Erythroblast (primary cell): Measurements from ENCODE around the gene GNAS-AS1.

ENCODE experiments used
- GATA1 ChIP-seq: IDR thresholded peaks from 2 replicates; pipeline ENCODE4 v1.6.1; 2011; ENCODE audit warnings: low read depth, mild to moderate bottlenecking, control low read depth, low read length, moderate library complexity
- POLR2A ChIP-seq: IDR thresholded peaks from 2 replicates; pipeline ENCODE4 v1.6.1; 2011; ENCODE audit warnings: mild to moderate bottlenecking, low read length

DNA sequence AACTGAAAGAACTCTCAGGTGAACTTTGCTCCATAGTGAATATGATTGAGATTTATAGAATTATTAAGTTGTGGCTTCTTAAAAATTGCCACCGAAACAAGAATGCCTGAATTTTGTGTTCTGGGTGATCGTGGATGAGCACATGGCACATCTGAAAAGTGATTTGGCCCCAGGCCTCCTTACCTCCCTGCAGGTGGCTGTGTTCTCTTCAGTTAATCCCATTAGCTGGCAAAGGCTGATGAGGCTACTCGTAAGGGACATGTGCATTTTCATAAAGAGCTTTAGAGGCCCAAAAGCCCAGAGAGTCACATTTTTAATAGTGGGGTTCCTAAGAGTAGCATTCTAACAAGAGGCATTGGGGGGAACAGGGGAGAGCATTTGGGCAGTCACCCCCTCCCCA lies 24.4 kb upstream of the GNAS-AS1 start:
- TF ChIP-seq POLR2A, result no peak
- TF ChIP-seq GATA1, result no peak
